Activated CD8-positive, alpha-beta memory T cell treated with anti-CD3 and anti-CD28 coated beads, Interleukin-2, amount 50 U/mL, for 4 hours (primary cell): ENCODE data around the gene SPEM1.

Experiments
- DNase-seq: peaks from one replicate; pipeline ENCODE4 v3.0.0-alpha.2; 2020

SPEM1 gene

DNA sequence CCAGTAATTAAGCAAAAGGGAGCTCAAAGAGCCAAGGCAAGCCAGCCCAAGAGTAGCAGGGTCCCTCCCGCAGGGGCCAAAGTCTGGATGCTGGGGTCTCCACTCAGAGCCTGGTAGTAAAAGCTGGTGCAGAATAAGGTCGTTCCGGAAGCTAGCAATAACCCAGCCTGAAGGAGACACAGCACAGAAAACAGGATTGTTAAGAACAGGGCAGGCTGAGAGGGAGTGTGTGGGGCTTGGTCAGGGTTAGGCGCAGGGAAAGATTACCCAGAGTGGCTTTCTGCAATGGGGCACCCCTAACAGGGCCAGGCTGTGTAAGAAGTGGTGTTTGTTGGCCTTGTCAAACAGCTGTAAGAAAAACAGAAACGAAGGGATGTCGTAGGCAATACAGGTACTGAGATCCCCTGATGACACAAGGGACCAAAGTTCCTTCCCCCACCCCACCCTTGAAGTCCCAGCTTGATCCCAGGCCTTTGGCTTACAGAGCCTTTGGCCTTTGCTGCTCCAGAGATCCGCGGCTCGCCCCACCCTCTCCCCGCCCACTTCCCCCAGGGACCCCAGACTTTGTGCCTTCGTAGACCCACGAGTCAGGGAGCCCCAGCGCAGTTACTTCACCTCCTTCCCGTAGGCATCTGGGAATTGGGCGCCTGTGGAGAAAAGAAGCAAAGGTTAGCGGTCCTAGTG, 16.9 kb upstream of the SPEM1 start:
- DNase-seq, result peak; percentile 38

DNA sequence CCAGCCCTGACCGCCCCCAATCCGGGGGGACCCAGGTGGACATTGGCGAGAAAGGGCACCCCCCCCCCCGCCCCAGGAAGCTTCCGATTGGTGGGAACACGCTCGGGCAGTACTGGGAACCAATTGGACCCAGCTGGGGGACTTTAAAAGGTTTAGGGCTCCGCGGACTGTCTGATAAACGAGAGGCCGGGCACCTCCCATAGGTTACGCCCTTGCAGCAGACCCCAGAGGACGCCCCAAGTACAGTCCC, 16.5 kb upstream of the SPEM1 start:
- no peak for DNase-seq

DNA sequence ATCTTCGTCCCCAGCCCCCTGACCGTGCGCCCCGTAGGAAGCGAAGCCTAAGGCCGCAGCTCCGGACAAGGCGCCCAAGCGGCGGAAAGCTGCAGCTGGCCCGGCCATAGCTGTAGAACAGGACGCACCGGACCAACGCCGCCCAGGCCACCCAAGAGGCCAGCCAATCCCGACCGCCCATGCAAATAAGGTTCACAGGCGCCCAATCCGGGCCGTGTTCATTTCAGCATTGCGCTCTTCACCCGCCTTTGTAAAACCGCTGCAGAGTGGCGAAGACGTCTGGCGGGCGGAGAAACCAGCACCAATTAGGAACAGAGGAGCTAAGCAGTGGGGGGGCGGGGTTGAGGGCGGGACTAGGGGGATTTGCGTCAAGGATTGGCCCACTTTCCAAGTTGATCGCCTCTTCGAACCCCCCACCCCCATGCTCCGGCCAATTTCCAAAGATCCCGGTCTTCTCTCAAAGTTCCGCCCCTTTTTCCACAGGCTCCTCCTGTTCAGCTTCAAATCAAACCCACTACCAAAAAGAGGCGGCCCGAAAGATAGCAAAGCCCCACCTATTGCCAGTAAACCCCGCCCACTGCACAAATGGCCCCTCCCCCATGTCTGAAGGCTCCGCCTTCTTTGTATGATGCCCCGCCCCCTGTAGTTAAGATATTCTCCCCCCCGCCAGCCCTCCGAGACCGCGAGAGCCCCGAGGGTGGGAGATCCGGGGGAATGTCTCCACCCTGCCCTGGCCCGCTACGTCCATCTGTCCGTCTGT, 16.0 kb upstream of the SPEM1 start, which contains the start of gene TMEM256:
Gene TMEM256 (minus strand): TSS at position 121 of the 760 bp plus-strand sequence. CDS start 13 bp downstream, at position 108.
- DNase-seq, result peak; percentile 91

DNA sequence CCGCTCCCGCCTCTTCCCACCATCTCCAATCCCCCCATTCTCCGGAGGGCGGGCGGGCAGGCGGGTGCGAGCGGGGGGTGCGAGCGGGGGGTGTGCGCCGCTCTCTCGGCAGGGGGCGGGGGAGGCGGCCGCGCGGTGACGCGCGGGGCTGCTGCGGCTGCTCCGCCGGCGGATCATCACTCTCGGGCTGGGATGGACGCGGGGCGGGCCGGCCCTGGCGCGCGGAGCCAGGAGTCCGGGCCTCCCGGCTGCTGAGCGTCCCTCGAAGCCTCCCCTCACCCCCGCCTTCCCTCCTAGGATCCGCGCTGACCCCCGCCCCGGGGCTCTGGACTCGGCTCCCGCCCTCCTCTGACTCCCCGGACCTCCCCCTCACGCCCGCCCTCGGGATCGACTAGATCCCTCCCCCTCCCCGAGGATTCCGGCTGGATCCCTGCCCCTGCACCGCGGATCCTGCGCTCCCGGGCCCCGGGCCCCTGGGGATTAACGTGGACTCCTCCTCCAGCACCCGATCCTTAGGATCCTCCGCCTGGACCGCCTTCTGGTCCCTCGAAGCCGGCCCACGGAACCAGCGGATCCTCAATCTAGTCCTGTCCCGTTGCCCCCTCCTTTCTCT, 15.3 kb upstream of the SPEM1 start:
- DNase-seq, result peak; percentile 73

DNA sequence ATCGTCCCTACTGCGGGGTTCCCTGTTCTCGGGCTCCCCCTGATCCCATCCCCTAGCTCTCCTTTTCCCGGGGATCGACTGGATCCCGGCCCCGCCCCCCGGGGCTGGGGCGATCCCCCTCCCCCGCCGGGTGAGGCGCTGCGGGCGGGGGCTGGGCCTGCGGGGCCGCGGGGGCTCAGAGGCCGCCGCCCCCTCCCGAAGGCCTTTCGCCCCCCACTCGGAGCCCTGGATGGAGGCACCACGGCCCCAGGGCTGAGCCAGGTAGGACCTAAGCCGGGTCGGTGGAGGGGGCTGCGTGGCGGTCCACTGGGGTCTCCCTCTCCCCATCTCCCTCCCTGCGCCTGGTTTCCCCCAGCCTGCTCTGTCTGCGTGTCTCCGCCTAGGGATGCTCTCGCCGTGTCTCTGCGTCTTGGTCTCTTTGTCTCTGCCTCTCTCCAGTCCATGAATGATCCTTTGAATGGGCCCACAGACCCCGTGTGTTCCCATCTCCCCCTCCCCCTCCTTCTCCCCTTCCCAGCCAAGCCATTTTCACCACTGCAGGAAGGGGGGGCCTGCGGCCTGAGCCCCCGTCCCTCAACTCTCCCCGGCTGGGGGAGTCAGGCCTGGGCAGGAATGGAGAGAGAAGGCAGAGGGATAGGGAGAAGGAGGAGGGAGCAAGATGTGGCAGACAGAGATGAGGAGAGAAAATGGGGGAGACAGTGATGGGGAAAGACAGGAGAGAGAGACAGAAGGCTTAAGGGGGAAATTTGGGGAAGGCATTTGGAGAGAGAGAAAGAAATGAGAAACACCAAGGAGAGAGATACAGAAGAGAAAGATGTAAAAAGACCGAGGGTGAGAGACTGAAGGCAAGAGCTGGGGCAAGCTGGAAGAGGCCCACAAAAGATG, 14.5 kb upstream of the SPEM1 start:
- DNase-seq, result no peak

DNA sequence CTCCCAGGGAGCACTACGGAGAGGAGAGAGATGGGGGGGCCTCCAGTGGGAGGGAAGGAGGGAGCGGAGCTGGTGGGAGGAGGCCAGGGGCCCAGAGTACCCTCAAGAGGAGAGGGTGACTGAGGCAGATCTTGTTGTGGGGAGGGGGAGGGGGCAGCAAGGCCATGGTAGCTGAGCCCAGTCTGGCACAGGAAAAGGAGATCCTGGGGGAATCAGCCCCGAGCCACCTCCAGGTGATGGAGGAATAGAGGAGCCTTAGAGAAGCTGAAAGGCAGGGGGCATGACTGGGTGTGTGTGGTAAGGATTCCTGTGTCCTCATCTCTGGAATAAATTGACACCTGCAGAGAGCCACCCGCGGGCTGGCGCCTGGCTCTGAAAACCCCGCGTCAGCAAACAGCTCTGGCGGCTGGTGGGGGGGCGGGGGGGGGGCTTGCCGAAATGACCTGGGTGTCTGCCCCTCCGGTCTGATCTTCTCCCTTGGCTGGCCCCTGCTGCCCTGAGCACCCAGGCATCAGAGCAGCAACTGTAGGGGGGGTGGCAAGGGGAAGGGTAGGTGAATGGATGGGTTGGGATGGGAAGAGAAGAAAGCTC, 13.8 kb upstream of the SPEM1 start:
- DNase-seq, result no peak

DNA sequence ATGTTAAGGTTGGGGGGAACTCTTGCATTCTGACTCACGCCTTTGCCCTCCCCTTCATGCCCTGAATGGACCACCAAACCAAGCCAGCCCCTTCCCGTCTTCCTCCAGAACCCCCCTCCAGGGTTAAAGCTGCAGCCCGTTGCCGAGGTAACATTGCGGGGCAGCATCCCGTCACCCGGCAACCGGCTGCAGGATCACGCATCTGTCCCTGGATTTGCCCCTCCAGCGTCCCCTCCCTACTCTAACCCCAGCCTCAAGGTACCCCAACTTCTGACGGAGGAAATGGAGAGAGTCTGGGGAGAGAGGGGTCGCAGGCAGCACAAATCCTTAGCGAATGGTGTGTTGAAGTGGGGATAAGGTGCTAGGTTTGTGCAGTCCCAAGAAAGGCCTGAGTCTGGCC, 13.0 kb upstream of the SPEM1 start:
- no peak for DNase-seq

DNA sequence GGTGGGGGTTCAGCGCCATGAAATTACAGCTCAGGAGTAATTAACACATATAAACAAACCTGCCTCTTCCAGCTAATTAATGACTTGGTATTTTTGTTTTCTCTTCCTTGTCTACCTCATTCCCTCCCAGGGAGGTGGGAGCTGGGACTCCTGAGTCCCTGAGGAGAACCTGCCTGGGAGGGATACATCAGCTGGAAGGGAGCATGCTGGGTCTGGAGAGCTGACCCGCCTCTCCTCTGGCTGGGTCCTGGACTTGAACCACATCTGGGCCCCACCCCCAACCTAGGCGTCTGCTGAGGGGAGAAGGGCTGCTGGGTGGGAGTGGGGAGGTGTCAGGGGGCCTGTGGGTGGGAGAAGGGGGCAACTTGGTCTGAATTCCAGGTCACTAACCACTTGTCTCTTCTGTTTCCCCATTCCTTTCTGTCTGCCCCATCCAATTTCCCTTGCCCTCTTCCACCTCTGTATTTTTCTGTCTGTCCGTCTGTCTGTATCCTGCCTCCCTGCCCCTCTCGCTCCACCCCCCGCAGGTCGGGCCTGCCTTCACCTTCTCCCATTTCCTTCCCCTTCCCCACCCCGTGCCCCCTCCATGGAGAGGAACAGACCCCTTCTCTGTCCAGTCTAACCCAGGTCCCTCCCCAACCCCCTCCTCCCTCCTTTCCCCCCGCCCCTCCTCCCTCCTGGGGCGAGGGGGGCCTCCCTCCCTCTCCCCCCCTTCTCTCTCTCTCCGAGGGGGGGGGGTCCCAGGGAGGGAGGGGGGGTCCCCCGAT, 12.5 kb upstream of the SPEM1 start, which contains the start of gene NLGN2:
Gene NLGN2 (plus strand): TSS at position 361 of the 767 bp plus-strand sequence. CDS start 411 bp downstream, outside the sequence.
- DNase-seq, result no peak

DNA sequence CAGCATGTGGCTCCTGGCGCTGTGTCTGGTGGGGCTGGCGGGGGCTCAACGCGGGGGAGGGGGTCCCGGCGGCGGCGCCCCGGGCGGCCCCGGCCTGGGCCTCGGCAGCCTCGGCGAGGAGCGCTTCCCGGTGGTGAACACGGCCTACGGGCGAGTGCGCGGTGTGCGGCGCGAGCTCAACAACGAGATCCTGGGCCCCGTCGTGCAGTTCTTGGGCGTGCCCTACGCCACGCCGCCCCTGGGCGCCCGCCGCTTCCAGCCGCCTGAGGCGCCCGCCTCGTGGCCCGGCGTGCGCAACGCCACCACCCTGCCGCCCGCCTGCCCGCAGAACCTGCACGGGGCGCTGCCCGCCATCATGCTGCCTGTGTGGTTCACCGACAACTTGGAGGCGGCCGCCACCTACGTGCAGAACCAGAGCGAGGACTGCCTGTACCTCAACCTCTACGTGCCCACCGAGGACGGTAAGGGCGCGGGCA, 11.8 kb upstream of the SPEM1 start:
- DNase-seq, result peak; percentile 33

DNA sequence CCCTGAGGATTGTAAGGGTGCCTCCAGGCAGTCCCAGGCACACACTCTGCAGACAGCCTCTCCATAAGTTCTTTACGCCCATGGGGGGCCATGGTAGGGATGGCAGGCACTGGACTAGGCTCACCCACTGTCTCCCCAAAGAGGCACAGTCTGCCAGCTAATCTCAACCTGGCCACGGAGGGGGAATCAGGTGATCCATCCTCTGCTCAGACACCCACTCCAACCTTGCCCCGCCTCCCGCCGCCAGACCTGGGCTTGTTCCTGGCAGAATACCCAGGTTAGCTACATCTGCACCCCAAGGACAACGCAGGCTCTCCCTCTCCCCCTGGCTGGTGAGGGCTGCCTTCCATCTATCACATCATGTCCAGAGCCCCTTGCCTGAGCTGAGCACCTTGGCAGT, 11.3 kb upstream of the SPEM1 start:
- no peak for DNase-seq

DNA sequence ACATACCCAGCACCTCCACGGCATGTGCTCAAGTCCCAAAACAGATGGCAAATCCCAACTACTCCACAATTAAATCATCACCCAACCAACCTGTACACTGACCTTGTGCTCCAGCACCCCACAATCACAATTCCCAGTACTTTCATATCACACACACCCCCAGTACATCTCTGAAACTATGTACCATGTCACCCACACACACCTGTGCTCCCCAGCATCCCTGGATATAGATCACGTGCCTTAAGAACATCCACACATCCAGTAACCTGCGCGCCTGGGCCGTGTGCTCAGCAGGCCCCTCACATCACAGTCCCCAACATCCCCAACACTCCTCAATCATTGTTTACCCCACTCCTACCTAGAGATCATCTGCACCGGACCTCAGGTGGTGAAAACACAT, 10.4 kb upstream of the SPEM1 start:
- no peak for DNase-seq

DNA sequence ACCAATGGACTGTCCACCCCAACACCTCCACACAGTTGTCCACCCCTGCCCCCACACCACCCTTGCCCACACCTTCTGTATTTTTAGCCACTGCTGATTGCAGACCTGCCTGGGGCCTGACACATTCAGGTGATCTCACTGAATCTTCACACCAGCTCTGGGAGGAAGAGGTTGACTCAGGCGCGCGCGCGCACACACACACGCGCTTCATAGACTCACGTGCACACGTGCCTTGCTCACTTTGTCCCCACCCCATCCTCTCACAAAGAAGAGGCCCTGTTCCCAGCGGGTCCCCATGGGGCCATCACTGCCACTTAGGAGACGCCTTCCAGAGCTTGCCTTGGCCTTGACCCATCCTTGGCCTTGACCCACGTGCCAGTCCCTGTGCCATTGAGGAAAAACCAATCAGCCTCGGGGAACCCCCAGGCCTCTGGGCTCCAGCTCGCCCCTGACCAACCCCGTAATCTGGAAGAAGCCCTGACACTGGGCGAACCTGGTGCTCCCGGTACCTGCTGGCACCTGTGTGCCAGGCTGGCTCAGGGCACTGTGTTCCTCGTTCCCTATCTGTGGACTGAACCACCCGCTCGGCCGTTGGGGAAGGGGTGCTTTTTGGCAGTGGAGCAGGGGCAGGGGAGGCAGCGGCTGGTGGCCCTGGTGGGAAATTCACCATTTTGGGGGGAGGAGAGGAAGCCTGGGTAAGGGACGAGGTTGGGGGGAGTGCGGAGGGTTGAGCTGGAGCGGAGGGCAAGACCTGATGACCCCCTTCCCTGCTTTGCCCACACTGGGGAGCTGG, 9.3 kb upstream of the SPEM1 start:
- DNase-seq, result no peak

DNA sequence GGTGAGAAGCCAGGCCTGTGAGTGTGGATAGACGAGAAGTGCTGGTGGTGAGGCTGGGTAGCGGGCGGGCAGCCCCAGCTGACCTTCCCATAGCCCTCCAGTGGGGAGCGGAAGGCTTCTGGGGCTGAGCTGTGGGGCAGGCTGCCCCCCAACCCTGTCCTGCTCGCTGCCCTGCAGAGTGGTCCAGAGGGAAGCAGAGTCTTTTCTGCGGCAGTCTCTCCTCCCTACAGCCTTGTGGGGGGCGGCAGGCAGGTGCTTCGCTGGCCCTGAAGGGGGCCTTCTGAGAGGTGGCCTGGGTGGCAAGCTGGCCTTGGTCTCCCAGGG, 8.7 kb upstream of the SPEM1 start:
- no peak for DNase-seq

DNA sequence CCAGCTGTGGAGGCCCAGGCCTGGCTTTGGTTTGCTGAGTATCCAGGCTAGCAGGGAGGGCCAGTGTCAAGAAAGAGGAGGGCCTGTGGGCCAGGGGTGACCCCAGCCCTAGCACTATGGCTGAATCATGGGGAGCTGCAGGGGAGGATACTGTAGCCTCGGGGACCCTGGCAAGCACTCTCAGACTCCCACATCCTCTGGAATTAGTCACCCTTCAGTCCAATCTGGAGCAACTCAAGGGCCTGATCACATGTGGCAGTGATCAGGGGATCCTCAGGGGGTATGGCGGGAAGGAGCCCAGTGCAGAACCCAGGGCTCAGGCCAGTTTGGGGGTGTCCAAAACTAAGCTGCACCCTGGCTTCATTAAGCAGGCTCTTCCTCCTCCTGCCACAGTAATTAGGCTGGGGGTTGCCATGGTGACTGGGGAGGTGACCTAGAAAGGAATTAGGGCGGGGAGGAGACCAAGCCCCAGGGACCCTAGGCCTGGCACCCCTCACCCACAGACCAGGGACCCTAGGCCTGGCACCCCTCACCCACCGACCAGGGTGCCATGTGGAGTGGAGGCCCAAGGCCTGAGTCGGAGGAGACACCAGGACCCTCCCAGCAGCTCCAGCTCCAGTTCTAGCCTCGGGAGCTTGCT, 6.7 kb upstream of the SPEM1 start:
- no peak for DNase-seq

DNA sequence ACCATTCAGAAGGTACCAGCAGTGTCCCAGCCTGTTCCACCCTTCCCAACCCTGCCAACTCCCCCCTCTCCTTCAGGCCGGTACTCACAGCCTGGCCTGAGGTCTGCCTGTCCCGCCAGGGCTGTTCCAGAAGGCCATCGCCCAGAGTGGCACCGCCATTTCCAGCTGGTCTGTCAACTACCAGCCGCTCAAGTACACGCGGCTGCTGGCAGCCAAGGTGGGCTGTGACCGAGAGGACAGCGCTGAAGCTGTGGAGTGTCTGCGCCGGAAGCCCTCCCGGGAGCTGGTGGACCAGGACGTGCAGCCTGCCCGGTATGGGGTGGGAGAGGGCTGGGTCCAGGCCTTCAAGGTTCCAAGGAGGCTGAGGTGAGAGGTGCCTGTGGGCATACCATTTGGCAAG, 5.3 kb upstream of the SPEM1 start:
- no peak for DNase-seq

DNA sequence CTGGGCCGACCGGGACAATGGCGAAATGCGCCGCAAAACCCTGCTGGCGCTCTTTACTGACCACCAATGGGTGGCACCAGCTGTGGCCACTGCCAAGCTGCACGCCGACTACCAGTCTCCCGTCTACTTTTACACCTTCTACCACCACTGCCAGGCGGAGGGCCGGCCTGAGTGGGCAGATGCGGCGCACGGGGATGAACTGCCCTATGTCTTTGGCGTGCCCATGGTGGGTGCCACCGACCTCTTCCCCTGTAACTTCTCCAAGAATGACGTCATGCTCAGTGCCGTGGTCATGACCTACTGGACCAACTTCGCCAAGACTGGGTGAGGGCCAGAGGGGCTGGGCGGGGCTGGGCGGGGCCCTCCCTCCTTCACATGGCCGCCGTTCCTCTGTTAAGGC, 4.3 kb upstream of the SPEM1 start:
- DNase-seq, result no peak

DNA sequence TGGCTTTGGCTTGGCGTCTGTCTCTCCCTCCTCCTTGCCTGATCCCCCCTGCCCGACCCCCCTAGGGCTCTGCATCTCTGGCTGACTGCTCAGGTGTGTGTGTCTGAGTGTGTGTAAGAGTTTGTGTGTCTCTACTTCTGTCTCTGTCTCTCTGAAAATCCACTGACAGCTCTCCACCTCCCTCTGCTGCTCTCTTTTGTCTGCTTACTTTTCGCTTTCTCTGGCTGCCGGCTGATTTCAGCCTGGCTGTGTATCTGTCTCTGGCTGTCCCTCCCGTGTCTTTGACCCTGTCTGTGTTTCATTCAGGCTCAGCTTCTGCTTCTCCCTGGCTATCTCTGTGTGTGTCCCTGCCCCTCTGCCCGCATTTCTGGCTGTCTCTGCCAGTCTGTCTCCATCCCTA, 3.8 kb upstream of the SPEM1 start:
- no peak for DNase-seq

DNA sequence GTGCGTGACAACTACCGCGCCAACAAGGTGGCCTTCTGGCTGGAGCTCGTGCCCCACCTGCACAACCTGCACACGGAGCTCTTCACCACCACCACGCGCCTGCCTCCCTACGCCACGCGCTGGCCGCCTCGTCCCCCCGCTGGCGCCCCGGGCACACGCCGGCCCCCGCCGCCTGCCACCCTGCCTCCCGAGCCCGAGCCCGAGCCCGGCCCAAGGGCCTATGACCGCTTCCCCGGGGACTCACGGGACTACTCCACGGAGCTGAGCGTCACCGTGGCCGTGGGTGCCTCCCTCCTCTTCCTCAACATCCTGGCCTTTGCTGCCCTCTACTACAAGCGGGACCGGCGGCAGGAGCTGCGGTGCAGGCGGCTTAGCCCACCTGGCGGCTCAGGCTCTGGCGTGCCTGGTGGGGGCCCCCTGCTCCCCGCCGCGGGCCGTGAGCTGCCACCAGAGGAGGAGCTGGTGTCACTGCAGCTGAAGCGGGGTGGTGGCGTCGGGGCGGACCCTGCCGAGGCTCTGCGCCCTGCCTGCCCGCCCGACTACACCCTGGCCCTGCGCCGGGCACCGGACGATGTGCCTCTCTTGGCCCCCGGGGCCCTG, 3.0 kb upstream of the SPEM1 start:
- DNase-seq, result no peak

DNA sequence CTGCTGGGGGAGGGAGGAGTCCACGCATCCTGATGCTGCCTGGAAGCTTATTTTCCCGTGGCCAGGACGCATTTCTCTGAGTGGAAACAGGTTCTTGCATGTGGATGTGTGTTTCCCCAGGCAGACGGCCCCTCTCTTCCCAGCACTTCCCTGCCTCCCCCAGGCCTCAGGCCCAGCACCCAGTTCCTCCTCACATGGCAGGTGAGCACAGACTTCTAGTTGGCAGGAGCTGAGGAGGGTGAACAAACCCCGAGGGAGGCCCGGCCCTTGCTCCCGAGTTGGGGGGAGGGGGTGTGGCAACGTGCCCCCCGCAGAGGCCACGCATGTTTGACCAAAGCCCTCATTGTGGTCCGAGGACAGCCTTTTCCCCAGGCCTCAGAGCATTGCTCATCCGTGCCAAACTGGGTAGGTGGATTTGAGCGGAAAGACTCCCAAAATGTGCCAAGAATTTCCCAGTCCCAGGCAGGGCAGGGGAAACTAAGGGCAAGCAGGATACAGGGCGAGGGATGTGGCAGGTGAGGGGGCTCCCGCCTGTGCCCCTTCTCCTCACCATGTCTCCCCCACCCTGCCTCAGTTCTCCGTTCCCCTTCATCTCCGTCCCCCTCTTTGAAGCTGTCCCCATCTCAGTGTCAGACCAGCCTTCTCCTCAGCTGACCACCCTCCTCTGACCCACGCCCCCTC, 1.5 kb upstream of the SPEM1 start:
- DNase-seq, result no peak

DNA sequence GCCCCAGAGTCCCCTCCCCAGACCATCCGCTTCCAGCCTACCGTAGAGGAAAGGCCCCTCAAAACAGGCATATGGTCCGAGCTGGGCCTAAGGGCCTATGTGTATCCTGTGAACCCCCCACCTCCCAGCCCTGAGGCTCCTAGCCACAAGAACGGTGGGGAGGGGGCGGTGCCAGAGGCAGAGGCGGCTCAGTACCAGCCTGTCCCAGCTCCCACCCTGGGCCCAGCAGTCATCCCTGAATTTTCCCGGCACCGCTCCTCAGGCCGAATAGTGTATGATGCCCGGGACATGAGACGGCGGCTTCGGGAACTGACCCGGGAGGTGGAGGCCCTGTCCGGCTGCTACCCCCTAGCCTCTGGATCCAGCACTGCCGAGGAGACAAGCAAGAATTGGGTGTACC, 1.1 kb downstream of the SPEM1 start:
- DNase-seq, result no peak
